CD4-positive, alpha-beta T cell treated with Interleukin-12 subunit alpha and Interleukin-12 subunit beta, for 1 hour (primary cell): ENCODE measurements around the gene SHTN1.

Experiments
- DNase-seq: peaks from one replicate; pipeline ENCODE4 v3.0.0-alpha.2; 2020

SHTN1 gene

GRCh38 chr10:116866066-116866465 lies 138.9 kb downstream of the SHTN1 start:
- no peak for DNase-seq

GRCh38 chr10:116864436-116864835 lies 140.6 kb downstream of the SHTN1 start:
- DNase-seq = no peak

- DNase-seq = no peak
Observed at GRCh38 chr10:116861796-116862195, 143.2 kb downstream of the SHTN1 start.

GRCh38 chr10:116857156-116857555 lies 147.8 kb downstream of the SHTN1 start:
- DNase-seq = no peak

- no peak for DNase-seq
Observed at GRCh38 chr10:116853701-116854100, 151.3 kb downstream of the SHTN1 start.

GRCh38 chr10:116853287-116853686 lies 151.7 kb downstream of the SHTN1 start:
- no peak for DNase-seq

- no peak for DNase-seq
Observed at GRCh38 chr10:116852246-116852645, 152.7 kb downstream of the SHTN1 start.

- no peak for DNase-seq
Observed at GRCh38 chr10:116850058-116850611, 154.9 kb downstream of the SHTN1 start.

- peak; percentile 41 for DNase-seq
Observed at GRCh38 chr10:116849248-116850057, 155.5 kb downstream of the SHTN1 start, which contains the start of gene ENO4. TSS of gene ENO4 (plus strand) at chr10:116849499. CDS start at chr10:116849567, 68 bp downstream.

- no peak for DNase-seq
Observed at GRCh38 chr10:116848944-116849247, 156.1 kb downstream of the SHTN1 start.

- DNase-seq = peak; percentile 31
Observed at GRCh38 chr10:116848032-116848943, 156.7 kb downstream of the SHTN1 start.

GRCh38 chr10:116845823-116846222 lies 159.2 kb downstream of the SHTN1 start:
- DNase-seq = no peak

GRCh38 chr10:116840389-116841075 lies 164.5 kb downstream of the SHTN1 start:
- no peak for DNase-seq

GRCh38 chr10:116838143-116838725 lies 166.8 kb downstream of the SHTN1 start:
- no peak for DNase-seq

- DNase-seq = no peak
Observed at GRCh38 chr10:116836902-116837523, 168.0 kb downstream of the SHTN1 start.

- no peak for DNase-seq
Observed at GRCh38 chr10:116836083-116836482, 168.9 kb downstream of the SHTN1 start.

- DNase-seq = no peak
Observed at GRCh38 chr10:116835658-116836057, 169.3 kb downstream of the SHTN1 start.

- DNase-seq = no peak
Observed at GRCh38 chr10:116833986-116834985, 170.7 kb downstream of the SHTN1 start.

- DNase-seq = no peak
Observed at GRCh38 chr10:116831790-116832189, 173.2 kb downstream of the SHTN1 start.
